Activated T-cell treated with anti-CD3 and anti-CD28 coated beads for 4 hours (primary cell): Measurements from ENCODE around the gene TRIO.

Experiments
- DNase-seq: peaks from one replicate; pipeline ENCODE4 v3.0.0-alpha.2; 2020

The TRIO gene

DNA sequence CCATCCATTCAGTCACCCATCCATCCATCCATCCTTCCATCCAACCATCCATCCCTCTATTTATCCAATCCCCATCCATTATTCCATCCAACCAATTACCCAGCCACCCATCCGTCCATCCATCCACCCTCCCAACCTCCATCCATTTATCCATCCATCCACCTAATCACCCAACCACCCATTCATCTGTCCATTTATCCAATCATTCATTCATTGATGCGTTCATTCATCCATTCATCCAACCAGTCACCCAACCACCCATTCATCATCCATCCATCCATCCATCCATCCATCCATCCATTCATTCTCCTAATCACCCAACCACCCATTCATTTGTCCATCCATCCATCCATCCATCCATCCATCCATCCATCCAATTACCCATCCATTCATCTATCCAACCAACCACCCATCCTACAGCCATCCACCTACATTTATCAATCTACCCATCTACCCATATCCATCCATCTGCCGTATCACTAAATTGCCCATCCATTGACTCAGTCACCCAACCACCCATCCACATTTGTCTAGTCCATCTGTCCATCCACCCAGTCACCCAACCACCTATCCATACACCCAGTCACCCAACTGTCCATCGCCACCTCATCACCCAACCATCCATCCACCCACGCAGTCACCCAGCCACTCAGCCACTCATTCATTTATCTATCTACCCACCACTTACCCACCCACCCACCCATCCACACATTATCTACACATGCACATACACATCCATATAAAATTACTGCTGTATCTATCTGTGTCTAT, 165.4 kb downstream of the TRIO start:
- DNase-seq, result no peak

DNA sequence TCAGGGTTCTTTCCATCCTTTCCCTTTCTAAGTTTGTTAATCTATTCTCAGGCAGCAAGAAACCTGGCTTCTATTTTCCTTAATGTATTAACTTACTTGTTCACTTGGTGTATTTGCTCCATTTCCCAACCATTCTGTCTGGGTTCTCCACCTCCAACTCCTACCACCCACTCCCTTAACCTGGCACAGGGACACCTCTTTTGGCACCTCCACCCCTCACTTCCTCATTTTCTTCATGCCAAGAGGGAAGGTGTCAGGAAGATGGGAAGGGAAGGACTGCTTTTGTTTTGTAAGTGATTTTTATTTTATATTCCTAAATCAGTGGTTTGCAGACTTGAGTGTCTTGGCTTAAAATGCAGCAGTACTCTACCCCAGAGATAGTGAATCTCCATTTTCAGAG, 166.1 kb downstream of the TRIO start:
- DNase-seq, result no peak

DNA sequence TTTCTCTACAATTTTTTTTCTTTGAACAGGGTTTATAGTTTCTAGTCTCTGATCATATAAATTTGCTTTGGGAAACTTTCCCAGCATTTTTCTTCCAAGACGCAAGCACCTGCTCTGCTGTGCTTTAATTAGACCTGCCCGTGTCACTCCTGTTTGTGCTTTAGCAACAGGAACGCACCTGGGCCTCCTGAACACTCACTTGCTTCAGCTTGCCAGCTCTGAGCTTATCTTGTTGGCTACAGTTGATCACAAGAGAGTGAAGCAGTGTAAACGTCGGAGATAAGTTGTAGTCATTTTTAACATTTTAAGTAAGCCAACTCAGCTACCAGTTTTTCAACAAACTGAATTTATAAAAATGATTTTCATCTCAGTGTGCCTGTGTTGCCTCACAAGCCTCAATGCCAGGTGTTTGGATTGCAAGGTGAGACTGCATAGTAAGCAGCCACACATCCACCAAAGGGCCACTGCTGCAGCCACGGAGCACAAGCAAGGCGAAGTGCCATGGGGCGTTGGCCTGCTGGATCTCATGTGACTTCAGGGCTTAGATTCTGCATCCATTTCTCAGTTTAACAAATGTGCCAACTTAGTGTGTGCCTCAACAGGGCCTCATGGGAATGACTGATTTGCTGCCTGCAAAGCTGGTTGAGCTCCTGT, 166.9 kb downstream of the TRIO start:
- DNase-seq, result no peak

DNA sequence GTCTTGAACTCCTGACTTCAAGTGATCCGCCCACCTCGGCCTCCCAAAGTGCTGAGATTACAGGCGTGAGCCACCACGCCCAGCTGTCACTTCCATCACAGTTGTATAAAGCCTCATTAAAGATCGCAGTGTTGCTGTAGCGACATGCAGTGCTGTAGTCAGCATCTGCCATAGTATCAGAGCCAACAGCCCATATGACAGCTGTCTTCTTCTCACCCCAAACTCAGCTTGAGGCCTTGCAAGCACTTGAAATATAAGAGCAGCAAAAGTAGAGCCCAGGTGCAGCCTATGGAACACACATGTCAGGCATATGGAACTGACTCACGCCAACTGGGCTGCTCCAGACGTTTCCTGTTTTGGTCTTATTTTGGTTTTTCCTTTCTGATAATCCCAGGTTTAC, 167.8 kb downstream of the TRIO start:
- DNase-seq, result no peak

DNA sequence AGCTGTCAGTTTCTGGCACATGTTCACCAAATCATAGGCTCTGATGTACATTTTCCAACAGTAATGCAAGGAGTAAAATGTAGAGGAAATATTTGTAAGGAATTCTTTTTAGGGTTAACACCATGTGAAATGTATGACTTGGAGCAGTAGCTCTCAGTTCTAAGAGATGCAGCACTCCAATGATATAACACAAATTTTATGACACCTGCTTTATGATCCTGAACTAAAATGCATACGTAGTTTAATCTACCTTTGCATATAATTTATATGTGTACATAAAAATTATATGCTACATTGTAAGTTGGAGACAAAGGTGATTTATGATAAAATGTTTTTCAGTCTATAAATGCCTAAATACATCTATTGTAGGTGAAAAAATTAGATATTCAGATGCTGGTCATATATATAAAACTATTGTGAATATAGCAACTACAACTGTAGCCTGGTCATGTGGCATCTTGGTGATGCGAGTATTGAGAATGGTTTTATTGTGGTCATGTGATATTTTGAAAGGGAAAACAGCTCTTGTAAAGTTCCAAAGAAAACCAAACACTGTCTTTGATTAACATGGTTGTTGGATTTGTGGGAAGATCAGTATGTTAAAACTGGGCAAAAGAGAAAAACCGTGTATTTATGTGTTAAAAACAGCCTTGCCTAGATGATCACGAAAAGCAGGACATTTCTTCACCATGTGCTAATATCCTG, 171.0 kb downstream of the TRIO start:
- DNase-seq, result no peak

DNA sequence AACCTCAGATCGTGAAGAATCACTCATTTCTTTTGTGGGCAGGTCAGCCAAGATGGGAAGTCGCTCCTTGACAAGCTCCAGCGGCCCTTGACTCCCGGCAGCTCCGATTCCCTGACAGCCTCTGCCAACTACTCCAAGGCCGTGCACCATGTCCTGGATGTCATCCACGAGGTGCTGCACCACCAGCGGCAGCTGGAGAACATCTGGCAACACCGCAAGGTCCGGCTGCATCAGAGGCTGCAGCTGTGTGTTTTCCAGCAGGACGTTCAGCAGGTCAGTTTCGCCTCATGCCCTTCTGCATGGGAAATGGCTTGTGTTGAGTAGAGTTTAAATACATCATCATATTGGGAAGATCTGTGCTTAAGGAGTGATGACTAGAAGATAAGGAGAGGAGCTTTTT, 173.3 kb downstream of the TRIO start:
- DNase-seq, result no peak

DNA sequence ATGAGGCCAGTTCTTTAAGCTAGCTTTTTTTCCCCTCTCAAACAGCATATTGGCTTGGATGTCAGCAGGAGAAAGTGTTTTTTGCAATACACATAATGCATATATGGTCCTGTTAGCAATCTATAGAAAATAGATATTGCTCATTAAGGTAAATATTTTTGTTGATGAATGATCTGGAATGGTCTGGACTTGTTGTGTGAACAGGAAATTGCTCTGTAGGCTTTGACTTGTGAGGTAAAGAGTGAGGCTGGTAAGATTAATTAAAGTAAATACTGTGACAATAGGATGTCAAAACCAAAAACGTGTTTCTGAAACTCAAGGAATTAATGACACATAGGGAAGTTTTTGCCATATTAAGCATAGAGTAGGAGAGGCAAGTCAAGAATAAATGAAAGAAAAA, 176.0 kb downstream of the TRIO start:
- no peak for DNase-seq

DNA sequence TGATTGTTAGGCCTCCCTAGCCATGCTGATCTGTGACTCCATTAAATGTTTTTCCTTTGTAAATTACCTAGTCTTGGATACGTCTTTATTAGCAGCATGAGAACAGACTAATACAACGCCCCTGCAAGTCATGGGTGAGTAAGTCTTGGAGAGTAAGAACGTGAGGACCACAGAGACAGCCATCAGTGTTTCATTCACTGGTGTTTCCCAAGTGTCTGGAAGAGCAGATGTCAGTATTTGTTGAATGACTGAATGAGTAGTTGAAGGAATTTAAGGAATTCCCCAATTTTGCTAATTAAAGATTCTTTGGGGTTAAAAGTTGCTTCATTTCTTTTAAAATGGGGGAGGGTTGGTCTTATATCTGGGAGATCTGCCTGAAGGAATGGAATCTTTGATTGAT, 178.8 kb downstream of the TRIO start:
- no peak for DNase-seq

DNA sequence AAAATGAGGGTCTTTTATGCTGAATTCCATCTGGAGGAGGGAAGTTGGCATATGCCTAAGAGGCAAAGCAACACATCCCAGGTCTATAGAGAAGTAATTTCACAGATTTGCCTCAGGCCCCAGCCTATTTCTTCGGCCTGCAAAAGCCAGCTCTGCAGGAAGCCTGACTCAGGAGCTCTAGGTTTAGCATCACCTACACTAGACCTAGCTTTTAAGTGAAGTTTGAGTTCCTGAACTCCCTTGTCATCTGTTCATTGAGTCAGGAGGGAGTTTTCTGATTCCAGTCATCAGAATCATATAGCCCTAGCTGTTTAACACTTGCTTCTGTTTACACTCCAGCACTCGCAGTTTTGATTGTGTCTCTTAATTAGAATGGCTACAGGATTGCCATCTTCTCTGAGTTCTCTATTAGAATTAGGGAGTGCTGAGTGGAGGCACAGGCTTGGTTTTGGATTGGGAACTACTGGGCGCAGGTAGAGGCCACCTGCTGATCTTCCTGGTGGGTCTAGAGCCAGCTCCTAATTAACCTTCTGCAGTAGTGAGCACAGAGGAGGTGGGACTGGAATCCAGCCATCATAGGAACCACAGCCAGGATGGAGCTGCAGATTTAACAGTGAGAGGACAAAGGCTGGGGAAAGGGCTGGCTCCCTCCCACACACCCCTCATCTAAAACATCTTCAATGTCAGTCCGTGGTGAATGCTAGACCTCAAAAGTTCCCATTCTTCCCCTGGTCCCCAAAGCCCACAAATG, 179.5 kb downstream of the TRIO start:
- DNase-seq, result no peak

DNA sequence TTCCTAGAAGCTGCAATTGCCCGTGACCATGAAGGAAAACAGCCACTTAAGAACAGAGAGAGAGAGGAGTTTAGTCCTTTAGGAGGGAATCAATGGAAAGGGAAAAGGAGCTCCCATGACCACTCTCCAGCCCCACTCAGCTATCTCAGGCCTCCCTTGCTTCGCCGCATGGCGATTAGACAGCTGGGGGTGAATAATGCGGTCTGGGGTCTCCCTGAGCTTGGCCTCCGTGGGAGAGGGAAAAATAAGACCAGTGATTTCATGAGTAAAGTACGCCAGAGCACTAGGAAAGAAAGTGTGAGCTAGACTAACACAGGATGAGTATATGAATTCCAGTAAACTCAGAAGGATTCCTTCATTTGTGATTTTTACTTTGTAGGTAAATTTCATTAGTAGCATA, 180.3 kb downstream of the TRIO start:
- DNase-seq, result no peak

DNA sequence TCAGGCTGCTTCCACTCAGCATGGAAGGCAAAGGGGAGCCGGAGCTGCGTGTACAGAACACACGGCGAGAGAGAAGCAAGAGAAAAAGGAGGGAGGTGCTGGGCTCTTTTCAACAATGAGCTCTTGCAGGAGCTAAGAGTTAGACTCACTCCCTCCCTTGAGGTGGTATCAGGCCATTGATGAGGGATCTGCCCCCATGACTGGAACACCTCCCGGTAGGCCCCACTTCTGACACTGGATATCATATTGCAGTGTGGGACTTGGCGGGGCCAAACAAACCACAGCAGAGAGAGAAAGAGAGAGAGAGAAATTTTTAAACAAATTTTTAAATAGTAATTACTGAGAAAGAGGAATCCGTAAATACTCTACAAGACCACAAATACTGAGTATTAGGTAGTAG, 182.2 kb downstream of the TRIO start:
- no peak for DNase-seq

DNA sequence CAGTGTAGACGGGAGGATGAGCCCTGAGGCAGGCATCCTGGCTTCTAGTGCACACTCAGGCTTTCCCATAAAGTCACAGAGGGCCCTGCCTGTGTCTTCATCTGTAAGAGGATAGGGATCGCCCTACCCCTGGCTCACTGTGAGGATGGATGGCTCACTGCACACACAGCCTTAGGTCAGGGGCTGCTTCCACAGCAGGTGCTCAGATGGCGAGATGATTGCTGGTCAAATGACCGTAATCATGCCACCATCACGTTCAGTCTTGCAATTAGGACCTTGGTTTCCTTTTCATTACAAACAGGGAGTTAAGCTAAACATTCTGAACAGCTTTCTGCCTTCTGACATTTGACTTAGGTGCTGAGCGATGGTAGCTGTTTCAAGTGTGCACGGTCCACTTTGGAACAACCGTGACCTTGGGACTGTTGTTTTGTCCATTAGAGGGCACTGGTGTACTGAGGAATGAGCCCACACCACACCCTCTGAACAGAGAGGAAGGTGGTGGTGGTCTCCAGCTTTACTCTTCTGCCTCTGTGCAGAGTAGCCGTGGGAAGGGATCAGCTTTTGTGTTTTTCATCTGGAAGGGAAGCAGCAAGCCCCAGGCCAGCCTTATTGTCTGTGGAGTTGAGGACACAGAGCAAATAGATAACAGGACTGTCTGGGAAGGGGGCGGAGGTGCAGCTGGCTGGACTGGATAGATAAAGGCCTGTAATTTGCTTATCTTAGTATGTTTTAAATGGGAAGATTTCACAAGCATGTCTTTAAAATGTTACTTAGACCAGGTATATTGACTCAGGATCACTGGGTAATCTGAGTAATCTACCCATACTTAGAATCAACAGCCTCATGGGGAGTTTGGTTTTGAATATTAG, 183.1 kb downstream of the TRIO start:
- no peak for DNase-seq

DNA sequence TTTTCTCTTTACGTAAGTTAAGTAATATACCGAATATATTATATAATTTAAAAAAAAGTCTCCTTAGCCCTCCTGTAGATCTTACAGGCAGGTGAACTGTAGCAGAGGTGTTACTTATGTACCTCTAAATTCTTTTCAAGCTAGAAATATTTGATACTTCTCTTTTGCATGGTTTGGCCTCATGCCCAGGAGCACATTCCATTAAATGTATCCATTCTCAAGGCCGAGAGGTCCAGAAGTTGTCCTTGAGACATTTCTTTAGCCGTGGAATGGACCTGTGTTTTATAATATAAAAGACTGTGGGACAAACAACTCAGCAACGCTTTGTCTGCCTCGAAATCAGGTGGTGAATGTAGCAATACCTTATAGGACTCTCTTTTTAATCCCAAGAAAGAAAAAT, 184.5 kb downstream of the TRIO start:
- DNase-seq, result no peak

DNA sequence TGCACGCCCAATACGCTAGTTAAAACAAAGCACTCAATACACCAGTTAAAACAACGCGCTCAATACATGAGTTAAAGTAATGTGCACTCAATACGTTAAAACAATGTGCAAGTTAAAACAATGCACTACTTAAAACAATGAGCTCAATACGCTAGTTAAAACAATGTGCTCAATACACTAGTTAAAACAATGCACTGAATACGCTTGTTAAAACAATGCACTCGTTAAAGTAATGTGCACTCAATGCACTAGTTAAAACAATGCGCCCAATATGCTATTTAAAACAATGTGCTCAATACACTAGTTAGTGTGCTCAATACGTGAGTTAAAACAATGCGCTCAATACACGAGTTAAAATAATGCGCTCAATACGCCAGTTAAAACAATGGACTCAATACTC, 185.0 kb downstream of the TRIO start:
- DNase-seq, result no peak

DNA sequence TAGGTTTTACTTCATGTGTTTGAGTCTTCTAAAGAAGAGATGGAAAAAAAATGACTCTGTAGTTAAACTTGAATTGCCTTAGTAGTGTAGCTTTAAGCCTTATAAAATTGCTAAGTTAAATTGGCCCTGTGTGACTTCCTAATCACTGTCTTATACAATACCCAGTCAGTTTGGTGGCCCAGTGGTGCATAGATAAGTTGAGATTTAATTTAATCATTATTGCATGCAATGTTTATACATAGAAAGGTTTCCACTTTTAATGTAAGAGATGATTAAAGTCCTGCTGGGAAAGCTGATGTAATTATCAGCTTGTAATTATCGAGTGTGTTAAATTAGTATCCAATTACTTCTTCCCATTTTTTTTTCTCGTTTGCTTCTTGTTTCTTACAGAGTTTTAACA, 187.1 kb downstream of the TRIO start:
- DNase-seq, result no peak

DNA sequence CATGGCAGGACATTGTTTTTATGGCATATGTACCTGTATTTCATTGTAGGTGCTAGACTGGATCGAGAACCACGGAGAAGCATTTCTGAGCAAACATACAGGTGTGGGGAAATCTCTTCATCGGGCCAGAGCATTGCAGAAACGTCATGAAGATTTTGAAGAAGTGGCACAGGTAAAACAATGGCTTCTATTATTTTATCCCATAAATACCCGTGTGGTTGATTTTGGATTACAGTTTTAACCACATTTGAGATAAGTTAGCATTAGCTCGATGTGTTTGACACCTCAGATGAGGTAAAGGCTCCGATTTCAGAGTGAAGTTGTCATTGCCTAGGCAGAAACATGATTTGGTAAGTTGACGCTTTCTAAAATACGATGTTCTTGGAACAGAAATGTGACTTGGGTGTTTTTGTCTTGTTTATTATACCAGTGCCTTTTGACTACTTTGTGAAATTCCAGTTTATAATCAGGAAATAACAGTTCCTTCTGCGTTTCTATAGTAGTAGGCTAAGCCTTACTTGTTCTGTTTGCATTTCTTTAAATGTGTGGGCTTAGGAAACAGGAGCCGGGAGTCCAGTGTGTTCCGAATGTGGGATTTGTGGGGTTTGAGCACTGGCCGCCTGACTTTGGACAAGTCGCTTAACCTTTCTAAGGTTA, 187.7 kb downstream of the TRIO start:
- no peak for DNase-seq

DNA sequence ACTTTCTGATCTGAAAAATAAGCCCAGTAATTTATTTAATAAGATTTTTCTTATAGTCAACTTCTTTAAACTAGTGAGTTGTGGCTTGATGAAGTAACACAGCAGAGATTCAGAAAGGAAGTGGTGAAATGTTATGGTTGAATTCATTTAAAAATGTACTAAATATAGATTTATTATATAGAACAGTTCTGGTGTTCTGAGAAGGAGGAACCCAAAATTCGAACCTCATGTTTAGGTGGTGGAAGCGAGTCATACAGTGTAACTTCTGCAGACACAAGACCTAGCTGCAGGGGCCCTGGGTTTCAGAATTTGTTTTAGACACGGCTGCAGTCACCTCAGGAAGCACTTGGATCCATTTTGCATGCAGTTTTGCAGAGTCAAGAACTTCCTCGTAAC, 188.2 kb downstream of the TRIO start:
- DNase-seq, result no peak

DNA sequence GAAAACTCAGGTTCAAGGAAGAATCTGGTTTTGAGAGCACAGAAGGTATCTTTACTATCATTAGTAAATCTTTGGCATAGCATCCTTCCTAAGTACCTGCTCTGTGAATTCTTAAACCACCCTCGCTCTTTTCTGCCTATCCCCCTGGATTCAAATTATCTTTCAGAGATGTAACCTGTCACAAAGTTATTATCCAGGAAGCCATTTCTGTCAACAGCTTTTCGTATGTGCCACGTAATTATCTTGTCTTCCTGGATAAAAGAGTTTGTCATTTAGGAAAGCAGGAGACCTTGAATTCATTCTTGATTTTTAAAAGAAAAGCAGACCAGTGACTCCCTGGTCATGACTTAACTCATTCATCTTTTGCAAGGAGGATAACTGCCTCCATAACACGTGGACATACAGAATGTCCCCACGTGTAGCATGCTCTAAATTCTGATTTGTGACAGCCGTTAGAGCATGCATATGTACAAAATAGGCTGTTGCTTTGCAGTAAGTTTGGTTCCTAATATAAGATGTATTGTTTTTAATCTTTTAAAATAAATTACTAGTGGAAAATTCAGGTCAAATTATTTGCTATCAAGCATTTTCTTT, 189.0 kb downstream of the TRIO start:
- no peak for DNase-seq

DNA sequence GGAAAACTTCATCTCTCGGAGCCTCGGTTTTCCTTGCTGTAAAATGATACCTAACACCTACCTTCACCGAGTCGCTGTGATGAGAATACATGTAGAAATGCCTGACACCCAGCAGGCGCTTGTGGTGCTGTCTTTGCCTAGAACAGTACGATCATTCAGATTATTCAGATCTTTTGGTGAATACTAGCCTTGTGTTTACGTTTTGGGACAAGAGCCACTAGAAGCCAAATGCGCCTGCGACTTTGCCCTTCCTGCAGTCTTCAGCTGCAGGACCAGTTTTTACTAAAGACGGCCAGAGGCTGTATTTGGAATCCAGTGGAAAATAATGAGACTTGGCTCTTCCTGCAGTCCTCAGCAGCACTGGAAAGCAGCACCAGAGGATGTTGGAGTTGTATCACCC, 189.6 kb downstream of the TRIO start:
- DNase-seq, result no peak

DNA sequence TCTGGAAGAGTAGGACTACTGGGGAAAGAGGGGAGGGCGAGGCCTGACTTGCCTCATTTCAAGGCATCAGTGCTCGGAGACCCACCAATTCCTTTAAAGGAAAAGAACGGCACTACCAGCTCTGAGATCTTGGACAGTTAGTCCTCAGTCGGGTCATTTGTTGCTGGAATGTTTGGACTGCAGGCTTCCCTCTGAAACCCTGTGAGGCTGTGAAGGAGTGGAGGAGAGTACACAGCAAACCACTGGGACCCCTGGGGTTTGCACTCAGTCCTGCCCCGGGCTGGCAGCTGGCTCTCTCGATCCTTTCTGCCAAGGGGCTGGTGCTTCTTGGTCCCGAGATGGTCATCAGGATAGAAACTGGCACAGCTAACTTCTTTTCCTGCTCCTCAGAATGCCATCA, 194.5 kb downstream of the TRIO start:
- no peak for DNase-seq

DNA sequence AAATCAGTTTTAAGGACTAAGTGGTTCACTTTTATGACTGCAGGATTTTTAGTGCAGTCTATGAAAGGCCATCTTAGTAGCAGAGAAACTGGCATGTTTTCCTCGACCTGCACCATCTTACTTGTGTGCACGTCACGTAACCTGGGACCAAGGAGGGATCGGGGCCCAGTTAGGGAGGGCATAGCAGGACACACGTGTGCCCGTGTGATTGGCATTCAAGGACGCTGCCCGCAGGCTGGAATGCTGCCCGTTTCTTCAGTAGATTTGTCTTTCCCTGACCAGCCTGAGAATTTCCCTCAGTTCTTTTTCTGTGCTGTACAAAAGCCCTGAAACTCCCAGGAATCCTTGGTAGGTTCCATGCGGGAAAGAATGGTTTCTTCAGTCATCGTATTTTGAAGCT, 196.3 kb downstream of the TRIO start:
- DNase-seq, result no peak
